GM18498 (cell line): ENCODE data around the gene PLD4.

Experiments
- ATAC-seq: cut with Tn5 transposase; IDR thresholded peaks from one replicate; pipeline ENCODE4 v1.9.1; 2021; ENCODE audit warnings: mild to moderate bottlenecking, moderate library complexity; ENCODE audit not compliant: unreplicated experiment

Gene PLD4

GRCh38 chr14:104973135-104973384 is 48.4 kb downstream of the PLD4 start:
- ATAC-seq: no peak

- ATAC-seq: no peak
These were observed 48.9 kb downstream of the PLD4 start for GRCh38 chr14:104973385-104974145.

GRCh38 chr14:104974146-104974541 is 49.5 kb downstream of the PLD4 start:
- no peak for ATAC-seq

GRCh38 chr14:104974665-104975390 is 50.1 kb downstream of the PLD4 start:
- ATAC-seq: no peak

GRCh38 chr14:104975481-104976197 is 51.0 kb downstream of the PLD4 start:
- ATAC-seq: no peak

- ATAC-seq: no peak
These were observed 51.7 kb downstream of the PLD4 start for GRCh38 chr14:104976198-104977007.

GRCh38 chr14:104977008-104977680 is 52.5 kb downstream of the PLD4 start:
- ATAC-seq: no peak

- ATAC-seq: no peak
These were observed 53.3 kb downstream of the PLD4 start, which contains the start of gene AHNAK2 for GRCh38 chr14:104977681-104978653. AHNAK2 (minus strand) TSS chr14:104978374; CDS start chr14:104978237, 137 bp downstream.

GRCh38 chr14:104978746-104979691 is 54.3 kb downstream of the PLD4 start:
- no peak for ATAC-seq

- no peak for ATAC-seq
These were observed 55.3 kb downstream of the PLD4 start for GRCh38 chr14:104979758-104980610.

GRCh38 chr14:104980611-104981531 is 56.2 kb downstream of the PLD4 start:
- ATAC-seq: no peak

- no peak for ATAC-seq
These were observed 57.2 kb downstream of the PLD4 start for GRCh38 chr14:104981699-104982541.

- ATAC-seq: no peak
These were observed 58.0 kb downstream of the PLD4 start for GRCh38 chr14:104982548-104983230.
